GM18502 (cell line): Measurements from ENCODE around the gene HOXC12.

Source experiments
- ATAC-seq: cut with Tn5 transposase; IDR thresholded peaks from one replicate; pipeline ENCODE4 v1.9.1; 2021; ENCODE audit warnings: mild to moderate bottlenecking; ENCODE audit not compliant: unreplicated experiment, poor library complexity

The HOXC12 gene

DNA sequence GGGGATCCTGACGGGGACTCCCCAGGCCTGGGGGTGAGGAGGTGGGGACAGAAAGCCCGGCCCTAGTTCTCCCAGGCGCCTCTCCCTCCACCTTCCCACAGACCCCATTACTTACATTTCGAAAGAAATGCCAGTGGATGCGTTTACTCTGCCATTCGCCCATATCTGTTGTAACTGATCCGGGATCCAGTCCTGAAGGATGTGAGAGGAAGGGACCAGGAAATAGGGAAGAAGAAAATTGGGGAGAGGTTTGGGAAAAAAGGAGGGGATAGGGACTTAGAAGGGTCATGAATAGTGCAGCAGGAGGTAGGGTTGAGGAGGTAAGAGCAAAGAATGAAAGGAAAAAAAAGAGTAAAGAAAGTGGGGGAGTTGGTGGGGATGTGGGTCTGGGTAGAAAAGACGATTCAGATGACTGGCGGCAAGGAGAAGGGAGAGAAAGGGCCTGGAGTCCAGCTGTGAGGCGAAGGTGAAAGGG, 1.1 kb downstream of the HOXC12 start:
- no peak for ATAC-seq

GRCh38 chr12:53956251-53956887, 1.7 kb downstream of the HOXC12 start:
- ATAC-seq, result no peak

DNA sequence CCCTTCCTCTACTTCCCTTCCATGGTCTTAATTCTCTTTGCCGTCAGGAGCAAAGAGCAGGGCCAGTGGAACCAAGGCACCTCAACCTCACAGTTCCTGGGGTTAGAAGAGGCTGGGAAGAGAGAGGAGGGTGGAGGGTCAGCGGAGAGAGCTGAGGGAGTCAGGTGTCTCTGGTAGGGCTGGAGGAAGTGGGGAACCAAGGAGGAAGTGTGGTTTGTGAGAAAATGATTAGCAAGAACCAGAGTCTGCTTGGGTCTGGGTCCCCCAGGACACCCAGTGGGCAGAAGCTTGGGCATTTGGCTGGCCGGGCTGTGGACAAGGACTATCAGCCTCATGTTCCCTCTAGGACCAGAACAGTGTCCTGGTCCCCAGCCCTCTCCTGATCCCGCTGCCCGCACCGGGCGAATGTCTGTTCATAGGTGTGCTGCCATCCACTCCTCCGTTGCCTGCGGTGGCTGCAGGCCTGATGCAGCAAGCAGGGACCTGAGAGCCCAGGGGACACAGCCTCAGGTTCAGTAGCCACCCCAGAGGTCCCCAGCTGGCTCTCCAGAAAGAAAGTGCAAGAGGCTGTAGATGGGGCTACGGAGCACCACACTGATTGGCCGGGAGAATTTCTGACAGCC, 2.3 kb downstream of the HOXC12 start:
- ATAC-seq, result no peak

- ATAC-seq, result no peak
Measured at GRCh38 chr12:53958128-53958527, 3.4 kb downstream of the HOXC12 start.

DNA sequence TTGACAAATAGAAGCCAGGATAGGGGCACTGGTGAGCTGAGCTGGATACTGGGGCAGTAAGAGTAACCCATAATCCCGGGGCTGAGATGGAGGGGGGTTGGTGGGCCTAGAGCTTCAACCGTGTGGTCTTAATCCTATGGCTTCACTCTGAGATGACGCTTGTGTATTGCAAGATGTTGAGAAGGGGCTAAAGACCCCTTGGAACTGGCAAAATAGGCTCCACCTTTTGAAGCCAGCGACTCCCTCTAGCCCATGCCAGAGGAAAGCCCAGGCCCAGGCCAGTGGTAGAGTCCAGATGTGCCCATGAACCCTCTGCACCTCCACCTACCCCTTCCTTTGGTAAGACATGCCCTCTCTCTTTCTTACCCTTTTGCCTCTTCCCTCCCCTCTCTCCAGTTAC, 4.6 kb downstream of the HOXC12 start:
- ATAC-seq, result no peak

- no peak for ATAC-seq
Measured at GRCh38 chr12:53960187-53961024, 5.7 kb downstream of the HOXC12 start.

DNA sequence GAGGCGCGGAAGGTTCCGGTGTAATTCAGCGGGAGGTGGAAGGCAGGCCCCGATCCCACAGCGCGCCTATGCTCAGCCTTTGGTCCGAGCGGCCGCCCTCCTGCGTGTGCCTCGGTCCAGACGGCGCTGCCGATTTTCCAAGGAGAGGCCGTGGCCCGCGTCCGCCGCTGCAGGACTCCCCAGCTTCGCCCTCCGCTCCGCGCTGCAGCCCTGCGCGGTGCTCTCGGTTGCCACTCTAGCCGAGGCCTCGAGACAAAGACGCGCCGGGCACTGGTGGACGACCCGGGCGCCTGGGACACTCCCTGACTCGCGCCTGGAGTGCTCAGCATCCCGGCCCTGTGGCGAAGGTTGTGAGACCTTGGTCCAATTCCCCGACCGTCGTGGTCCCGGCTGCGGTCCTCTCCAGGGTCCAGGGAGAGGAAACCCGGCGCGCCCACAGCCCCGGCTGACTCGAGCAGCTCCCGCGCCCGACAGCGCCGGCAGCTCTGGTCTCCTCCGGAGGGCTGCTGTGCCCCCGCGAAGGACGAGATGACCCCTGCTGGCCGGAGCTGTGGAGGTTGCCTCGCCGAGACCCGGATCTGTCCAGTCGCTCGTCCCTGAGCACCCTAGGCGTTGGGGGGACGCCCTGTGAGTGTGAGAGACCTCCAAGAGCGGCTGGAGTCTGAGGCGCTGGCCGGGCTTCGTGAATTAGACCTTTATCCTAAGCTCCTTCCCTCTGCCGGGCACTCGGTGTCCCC, 6.5 kb downstream of the HOXC12 start:
- ATAC-seq, result no peak

DNA sequence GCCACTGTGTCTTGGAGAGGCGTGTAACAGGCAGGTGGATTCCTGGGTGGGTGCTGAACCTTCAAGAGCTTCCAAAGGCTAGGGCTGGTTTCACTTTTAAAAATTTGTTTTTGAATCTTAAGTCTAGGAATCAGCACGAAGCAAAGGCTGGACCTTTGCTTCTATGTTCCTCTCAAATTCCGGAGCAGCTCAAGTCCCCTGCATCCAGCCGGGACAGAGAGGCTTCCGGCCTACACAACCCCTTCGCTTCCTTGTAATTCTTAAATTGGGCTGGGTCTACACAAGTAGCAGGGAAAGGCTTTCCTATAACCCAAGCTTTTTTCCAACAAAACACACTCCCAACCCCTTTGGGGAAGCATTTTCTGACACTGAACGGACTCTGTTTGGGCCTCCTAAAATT, 8.3 kb downstream of the HOXC12 start:
- ATAC-seq, result no peak

DNA sequence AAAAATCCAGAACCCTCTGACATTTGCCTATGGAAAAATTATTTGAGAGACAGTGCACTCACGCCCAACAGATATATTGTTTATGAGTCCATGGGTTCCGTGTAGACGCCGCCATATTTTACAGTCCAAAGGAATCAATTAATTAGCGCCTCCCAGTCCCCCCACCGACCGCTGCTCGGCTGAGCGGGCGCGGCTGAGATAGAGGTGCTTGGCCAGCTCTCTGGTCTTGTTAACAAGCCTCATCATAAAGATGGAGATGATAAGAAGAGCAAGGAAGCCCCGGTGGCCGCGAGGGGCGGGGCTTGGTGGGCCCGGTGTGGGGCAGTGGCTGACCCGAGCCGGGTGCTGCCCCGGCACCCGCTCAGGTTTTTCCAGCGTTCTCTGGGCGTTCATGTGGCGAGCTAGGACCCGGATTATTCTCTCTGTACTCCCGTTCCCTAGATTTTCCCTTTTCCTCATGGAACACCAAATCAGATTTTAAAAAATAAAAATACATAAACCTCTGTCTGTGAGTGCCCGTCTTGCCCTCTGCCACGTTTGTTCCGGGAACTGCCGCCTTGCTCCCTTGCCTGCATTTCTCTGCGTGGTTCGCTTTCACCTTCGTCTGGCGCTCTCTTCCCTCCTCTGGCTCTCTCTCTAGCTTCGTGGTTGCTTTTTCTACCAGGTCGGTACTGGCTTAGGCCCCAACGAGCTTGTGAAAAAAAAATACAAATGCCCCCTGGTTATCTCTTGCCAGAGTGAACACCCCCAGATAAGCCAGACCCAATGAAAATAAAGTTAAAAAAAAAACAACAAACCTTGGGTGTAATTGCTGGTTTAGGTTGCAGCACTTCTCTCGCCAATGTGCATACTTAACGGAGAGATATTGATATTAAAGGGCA, 9.0 kb downstream of the HOXC12 start:
- no peak for ATAC-seq

DNA sequence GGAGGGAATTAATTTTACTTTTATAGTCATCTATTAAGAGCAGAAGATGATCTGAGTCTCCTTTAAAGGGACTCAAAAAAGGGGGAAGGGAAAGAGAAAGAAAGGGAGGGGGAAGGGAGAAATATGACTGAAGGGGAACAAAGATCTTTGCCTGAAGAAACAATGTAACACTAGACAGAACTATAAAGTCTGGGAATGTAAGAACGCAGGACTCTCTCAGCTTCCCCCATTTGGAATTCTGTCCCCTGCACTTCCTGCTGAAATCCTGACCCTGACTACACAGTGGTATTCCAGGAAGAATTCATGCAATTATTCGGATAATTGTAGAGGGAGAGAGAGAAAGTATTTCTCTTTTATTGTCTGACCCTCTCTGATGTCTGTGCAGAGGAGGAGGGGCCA, 9.6 kb downstream of the HOXC12 start:
- ATAC-seq, result no peak

DNA sequence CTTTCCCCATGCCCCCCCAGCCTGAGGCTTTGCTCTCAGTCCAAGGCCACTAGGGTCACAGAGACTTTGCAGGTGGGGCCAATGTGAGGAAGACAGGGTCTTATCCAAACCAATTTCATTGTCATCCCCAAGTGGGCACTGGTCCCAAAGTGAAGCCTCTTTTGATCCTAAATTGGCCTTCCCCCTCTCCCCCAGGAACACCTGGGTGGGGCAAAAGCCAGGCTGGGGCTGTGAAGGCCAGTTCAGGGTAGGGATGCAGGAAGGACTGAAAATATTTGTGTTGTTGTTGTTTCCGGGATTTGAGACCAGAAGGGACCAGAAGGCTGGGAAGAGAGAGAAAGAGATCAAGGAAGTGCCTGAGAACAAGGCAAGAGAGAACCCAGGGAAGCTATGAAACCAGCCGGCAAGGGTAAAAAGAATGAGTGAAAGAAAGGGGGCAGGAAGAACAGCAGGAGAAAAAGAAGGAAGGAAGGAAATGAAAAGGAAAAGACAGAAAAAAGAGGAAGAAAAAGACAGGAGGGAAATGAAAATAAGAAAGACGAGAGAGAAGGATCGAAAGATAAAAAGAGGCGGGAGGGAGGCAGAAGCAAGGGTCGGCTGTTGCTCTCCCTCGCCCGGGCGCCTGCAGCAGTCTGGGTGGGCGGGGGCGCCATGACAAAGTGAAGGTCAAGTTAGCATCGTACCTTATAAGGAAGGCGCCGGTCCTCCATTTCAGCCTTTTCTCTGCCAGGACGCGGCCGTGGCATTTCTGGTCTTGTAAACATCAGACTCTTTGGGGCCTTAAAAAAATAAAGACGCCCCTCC, 10.8 kb downstream of the HOXC12 start:
- no peak for ATAC-seq

DNA sequence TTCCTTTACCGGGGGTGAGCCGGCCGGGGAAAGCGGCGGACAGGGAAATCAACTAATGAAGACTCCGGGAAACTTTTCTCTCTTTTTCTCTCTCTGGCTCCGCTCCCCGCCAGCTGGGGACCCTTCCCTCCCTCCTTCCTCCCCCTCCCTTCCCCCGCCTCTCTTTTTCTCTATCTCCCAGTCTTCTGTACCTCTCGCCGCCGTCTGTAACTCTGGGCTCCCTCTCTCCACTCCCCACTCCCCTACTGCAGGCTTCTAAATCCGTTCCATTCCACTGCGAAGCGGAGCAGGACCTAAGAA, 11.3 kb downstream of the HOXC12 start:
- ATAC-seq, result no peak

DNA sequence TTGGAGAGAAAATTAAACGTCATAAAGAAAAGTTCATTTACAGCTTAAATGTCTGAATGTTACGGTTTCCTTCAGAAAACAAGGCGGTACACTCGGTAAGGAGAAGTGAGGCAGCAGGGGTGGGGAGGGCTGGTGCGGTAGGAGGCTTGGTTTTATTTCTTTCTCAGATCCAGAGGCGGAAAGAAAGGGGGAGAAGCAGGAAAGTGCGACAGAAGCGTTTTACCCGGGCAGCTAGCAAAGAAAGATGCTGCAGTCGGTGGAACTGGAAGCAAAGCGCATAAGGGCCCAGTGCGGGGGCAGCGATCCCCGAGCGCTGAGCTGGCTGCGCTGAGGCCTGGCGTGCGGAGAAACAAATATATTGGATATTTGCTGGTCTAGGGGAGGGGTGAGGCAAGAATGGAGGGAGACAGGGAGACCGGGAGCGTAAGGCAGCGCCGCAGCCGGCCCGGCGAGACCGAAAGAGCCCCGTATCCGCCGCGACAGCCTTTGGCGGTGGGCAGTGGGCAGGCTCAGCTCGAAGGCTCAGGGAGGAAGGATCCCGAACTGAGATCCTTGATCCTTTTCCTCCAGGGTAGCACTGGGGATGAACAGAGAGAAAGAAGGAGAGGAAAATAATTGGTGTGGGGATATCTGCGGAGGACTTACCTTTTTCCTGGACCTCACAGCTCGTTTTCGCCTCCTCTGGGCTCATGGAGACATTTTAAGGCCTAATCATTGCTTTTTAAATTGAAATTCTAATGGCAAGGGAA, 11.9 kb downstream of the HOXC12 start:
- no peak for ATAC-seq

DNA sequence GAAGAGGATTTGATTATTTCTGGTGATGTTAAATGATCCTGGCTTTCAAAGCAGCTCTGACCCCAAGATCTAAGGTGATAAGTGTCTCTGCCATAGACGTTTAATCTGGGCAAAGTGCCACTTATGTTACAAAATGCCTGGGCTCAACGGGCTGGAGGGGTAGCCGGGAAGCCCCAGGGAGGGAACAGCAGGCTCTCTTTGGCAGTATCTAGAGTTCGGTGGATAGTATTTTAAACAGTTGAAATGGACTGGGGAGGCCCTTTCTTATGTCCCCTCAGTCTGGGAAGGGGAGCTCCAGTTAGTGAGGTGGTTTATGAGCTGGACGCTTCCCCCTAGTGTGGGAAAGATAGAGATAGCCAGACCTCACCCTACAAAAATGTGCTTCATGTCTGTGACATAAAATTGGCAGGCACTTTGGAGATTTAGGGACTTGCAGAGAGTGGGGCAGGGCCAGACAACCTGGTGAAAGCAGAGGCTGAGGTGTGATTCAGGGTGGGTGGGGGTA, 12.8 kb downstream of the HOXC12 start:
- no peak for ATAC-seq

GRCh38 chr12:53968214-53969127, 13.8 kb downstream of the HOXC12 start:
- ATAC-seq, result no peak

DNA sequence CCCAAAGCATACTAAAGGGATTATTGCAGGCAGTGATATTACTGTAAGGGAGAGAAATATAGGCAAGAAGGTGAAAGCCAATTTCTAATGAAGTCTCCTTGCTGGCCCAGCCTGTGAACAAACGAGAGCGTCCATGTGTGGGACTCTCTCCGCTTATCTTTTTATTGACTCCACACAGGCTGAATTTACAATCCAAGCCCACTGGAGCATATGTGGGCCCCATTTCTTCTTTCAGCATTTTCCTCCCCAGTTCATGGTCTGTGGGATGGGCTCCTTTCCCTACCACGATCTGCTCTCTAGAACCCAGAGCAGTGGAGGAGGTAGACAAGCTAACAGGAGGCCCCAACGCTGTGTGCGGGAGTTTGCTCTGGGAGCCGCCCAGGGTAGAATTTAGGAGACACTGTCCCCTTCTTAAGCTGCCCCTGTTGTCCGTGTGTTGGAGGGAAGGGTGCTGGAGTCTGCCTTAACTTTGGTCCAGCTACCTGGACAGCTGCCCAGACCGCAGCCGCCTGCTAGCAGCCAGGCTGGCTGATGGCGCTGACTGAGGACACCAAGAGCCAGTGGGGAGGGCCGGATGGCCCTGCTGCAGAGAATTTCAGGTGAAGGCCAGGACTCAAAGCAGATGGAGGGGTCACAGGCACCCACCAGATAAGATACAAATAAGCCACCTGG, 15.0 kb downstream of the HOXC12 start:
- ATAC-seq, result no peak

DNA sequence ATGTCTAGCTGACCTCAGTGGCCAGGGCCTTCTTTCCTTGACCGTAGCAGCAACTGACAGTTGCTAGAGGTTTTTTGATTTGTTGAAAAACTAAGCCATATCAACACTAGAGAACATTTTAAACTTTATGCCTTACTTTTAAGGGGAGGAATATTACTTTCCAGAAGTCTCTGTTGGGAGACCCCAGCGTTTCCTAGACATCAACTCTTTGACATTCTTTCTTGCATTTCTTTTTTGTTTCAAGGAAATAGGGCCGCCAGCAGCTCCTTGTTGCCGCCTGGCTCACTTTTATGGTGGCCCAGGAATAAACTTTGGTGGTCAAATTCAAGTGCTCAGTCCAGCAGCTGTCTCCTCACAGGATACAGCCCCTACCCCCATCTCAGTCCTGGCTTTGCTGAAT, 15.7 kb downstream of the HOXC12 start:
- no peak for ATAC-seq
